PC-3 (cell line): ENCODE data around the gene PLAAT2.

Experiments
- CTCF ChIP-seq: fragments of 300-600 bp; sonication (generic); conservative IDR thresholded peaks from 2 replicates; pipeline ENCODE4 v1.5.1; 2017; ENCODE audit warnings: antibody characterized with exemption, low read depth, mild to moderate bottlenecking, low read length
- EZH2phosphoT487 ChIP-seq: fragments of 300-600 bp; sonication (generic); IDR thresholded peaks from 2 replicates; pipeline ENCODE4 v1.6.1; 2018; ENCODE audit warnings: mild to moderate bottlenecking, antibody characterized with exemption, low read length, borderline replicate concordance

- TF ChIP-seq CTCF (no peak), EZH2phosphoT487 (no peak)
Observed at GRCh38 chr11:63527667-63528066, 35.5 kb downstream of the PLAAT2 start.
